ENCODE results near the gene COQ5. TPM values are rescaled to one million over a fixed set of nuclear protein-coding genes. Genes with fewer than 3 reads are reported as not detected.

COQ5 gene, protein sequence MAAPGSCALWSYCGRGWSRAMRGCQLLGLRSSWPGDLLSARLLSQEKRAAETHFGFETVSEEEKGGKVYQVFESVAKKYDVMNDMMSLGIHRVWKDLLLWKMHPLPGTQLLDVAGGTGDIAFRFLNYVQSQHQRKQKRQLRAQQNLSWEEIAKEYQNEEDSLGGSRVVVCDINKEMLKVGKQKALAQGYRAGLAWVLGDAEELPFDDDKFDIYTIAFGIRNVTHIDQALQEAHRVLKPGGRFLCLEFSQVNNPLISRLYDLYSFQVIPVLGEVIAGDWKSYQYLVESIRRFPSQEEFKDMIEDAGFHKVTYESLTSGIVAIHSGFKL
- 25.4 and 33.5 TPM in 2 replicates for total RNA-seq

DNA sequence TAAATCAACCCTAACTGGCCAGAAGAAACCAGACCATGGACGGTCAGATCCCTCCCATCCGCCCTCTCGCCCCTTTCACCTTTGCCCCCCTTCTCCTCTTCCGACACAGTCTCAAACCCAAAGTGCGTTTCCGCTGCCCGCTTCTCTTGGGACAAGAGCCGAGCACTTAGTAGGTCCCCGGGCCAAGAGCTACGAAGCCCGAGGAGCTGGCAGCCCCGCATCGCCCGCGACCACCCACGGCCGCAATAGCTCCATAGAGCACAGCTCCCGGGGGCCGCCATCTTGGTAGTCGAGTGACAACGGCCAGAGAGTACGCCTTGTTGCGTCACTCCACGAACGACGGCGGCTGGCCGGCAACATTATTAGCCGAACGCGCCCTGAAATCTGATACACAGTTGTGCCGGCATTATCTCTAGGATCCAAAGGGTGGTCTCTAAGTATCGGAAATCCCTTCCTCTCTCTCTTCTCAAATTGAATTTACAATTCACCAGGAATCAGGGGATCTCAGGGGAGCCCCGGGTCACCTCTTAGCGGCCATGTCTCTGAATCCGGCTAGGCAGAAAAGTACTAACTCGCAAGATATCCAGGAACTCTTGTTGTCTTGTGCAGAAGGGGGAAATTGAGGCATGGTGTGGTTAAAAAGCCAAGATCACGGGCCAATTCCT is at the start of gene COQ5:
Gene COQ5, minus strand, starts transcription at position 298 of the 665 bp plus-strand sequence. Its CDS starts 17 bp downstream, at position 281.

DNA sequence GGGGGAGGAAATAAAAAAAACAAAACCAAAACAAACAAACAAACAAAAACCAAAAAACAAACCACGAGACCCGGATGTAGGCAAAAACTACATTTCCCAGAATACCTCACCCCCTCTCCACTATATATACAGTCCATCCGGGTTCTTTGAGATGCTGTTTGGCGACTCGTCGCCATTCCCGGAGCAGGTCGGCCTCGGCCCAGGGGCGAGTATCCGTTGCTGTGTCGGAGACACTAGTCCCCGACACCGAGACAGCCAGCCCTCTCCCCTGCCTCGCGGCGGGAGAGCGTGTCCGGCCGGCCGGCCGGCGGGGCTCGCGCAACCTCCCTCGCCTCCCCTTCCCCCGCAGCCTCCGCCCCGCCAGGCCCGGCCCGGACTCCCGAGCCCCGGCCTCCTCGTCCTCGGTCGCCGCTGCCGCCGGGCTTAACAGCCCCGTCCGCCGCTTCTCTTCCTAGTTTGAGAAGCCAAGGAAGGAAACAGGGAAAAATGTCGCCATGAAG is 5.3 kb upstream of the COQ5 start, which contains the start of gene RNF10:
Gene RNF10, plus strand, starts transcription at position 154 of the 500 bp plus-strand sequence. CDS start 456 bp downstream, outside the sequence.

DNA sequence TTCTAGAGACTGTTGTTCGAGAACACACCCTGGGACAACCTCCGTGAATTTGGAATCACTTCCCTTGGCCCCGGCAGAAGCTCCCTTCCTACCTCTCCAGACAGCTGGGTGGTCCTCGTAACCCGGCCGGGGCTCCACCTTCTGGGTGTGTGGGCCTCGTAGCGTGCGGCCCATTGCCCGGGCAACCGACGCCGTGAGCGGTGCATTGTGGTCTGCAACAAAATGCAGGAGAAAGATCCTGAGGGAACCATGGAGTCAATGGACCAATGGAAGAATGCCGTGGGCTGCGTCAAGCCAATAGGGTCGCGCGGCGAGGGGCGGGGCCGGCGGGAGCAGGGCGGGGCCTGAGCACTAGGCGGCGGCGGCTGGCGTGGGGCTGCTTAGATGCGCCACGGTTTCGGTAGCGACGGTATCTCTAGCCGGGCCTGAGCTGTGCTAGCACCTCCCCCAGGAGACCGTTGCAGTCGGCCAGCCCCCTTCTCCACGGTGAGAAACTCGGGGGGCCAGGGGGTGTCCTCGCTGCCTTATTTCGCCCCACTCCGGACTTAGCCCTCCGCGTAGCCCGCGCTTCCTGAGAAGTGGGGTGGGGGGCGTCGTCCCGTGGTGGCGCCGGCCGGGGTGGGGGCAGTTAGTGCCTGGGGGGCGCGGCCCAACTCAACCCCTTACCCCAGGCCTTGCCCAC is 33.1 kb downstream of the COQ5 start, which contains the start of gene DYNLL1:
Gene DYNLL1, plus strand, starts transcription at position 383 of the 682 bp plus-strand sequence. CDS start 309 bp downstream, outside the sequence.

DNA sequence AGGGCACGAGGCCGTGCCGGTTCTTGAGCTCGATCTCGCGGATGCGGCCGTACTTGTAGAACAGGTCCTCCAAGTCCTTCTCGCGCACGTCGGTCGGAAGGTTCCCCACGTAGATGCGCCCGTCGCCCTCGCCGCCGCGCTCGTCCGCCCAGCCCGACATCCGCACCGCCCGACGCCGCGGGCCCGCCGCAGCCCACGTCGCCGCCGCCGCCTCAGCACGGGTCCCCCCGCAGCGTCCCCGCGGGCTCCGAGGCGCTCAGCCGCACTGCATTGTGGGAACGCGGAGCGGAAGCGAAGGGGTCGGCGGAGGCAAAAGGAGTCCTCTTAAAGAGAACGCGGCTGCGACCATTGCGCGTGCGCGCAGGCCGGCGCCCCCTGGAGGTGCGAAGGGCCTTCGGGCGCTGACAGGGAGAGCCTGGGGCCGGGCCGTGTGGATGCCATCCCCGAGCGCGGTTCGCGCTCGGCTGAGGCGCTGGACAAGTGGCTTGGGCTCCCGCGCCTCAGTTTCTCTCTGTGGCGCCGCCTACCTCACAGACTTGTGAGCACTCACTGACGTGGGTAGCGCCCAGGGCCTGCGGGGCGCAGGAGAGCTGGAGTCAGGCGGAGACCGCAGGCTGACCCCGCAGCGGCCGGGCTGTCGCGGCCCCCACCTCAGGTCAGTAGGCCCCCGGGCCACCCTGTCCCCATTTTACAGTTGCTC is 59.4 kb downstream of the COQ5 start, which contains the start of gene SRSF9:
Gene SRSF9, minus strand, starts transcription at position 299 of the 700 bp plus-strand sequence. Its CDS starts 139 bp downstream, at position 160.

Other genes starting within 250 kb of the COQ5 start
- gene RNU4-2, start 237.3 kb downstream of the COQ5 start, total RNA-seq: under 0.01 TPM in 1 of 2 replicates, not detected in the other
- under 0.01 TPM in 1 of 2 replicates, not detected in the other for gene RNU4-1, start 235.9 kb downstream of the COQ5 start, total RNA-seq
- gene SIRT4, start 226.8 kb downstream of the COQ5 start, total RNA-seq: under 0.01 and 0.35 TPM in 2 replicates
- gene PLA2G1B, start 201.4 kb downstream of the COQ5 start, total RNA-seq: not detected in 2 replicates
- gene MSI1, start 160.0 kb downstream of the COQ5 start, total RNA-seq: not detected in 2 replicates
- gene COX6A1, start 91.0 kb downstream of the COQ5 start, total RNA-seq: 499 and 694 TPM in 2 replicates
- 53.0 and 60.5 TPM in 2 replicates for gene TRIAP1, start 82.8 kb downstream of the COQ5 start, total RNA-seq
- gene GATC, start 82.7 kb downstream of the COQ5 start, total RNA-seq: 20.0 and 21.9 TPM in 2 replicates
- gene SRSF9, start 59.4 kb downstream of the COQ5 start, total RNA-seq: 98.9 and 117 TPM in 2 replicates
- gene DYNLL1, start 33.0 kb downstream of the COQ5 start, total RNA-seq: 290 and 327 TPM in 2 replicates
- gene RNF10, start 5.2 kb upstream of the COQ5 start, total RNA-seq: 84.4 and 139 TPM in 2 replicates
- 53.9 and 62.6 TPM in 2 replicates for gene POP5, start 52.2 kb upstream of the COQ5 start, total RNA-seq
- gene CABP1, start 111.5 kb upstream of the COQ5 start, total RNA-seq: not detected in 2 replicates
- 131 and 144 TPM in 2 replicates for gene MLEC, start 158.0 kb upstream of the COQ5 start, total RNA-seq
- gene UNC119B, start 181.3 kb upstream of the COQ5 start, total RNA-seq: 23.9 TPM in 2 replicates
- 14.5 and 15.3 TPM in 2 replicates for gene ACADS, start 196.7 kb upstream of the COQ5 start, total RNA-seq